Measurements from ENCODE around the gene GDF2.

Gene GDF2

GRCh38 chr10:47322300-47323061, at the start of gene GDF2:
Gene GDF2 (plus strand): TSS chr10:47322454. CDS start chr10:47322669, 215 bp downstream.
- no peak for DNase-seq

- DNase-seq: no peak
Measured at GRCh38 chr10:47276071-47276470, 46.2 kb upstream of the GDF2 start.

- no peak for DNase-seq
Measured at GRCh38 chr10:47276576-47277351, 45.5 kb upstream of the GDF2 start.

- DNase-seq: no peak
Measured at GRCh38 chr10:47277352-47278151, 44.7 kb upstream of the GDF2 start.

- DNase-seq: no peak
Measured at GRCh38 chr10:47278152-47278473, 44.1 kb upstream of the GDF2 start.

GRCh38 chr10:47278720-47279119, 43.5 kb upstream of the GDF2 start:
- no peak for DNase-seq

GRCh38 chr10:47279276-47279675, 43.0 kb upstream of the GDF2 start:
- DNase-seq: no peak

GRCh38 chr10:47282005-47282656, 40.1 kb upstream of the GDF2 start:
- DNase-seq: no peak

- no peak for DNase-seq
Measured at GRCh38 chr10:47282657-47283018, 39.6 kb upstream of the GDF2 start.

GRCh38 chr10:47283101-47283630, 39.1 kb upstream of the GDF2 start:
- DNase-seq: no peak

- no peak for DNase-seq
Measured at GRCh38 chr10:47283848-47284247, 38.4 kb upstream of the GDF2 start.

- DNase-seq: no peak
Measured at GRCh38 chr10:47285381-47286115, 36.7 kb upstream of the GDF2 start.

GRCh38 chr10:47286116-47286505, 36.1 kb upstream of the GDF2 start:
- no peak for DNase-seq

- no peak for DNase-seq
Measured at GRCh38 chr10:47286591-47287315, 35.5 kb upstream of the GDF2 start.

GRCh38 chr10:47287365-47287802, 34.9 kb upstream of the GDF2 start:
- no peak for DNase-seq

GRCh38 chr10:47287805-47288204, 34.4 kb upstream of the GDF2 start:
- no peak for DNase-seq

- no peak for DNase-seq
Measured at GRCh38 chr10:47288236-47288635, 34.0 kb upstream of the GDF2 start.

GRCh38 chr10:47288916-47289495, 33.2 kb upstream of the GDF2 start:
- DNase-seq: no peak

- DNase-seq: no peak
Measured at GRCh38 chr10:47289921-47290320, 32.3 kb upstream of the GDF2 start.

GRCh38 chr10:47290338-47290737, 31.9 kb upstream of the GDF2 start:
- no peak for DNase-seq

- DNase-seq: no peak
Measured at GRCh38 chr10:47291682-47292081, 30.6 kb upstream of the GDF2 start.

Measured in NCI-H1436 (cell line).